D721Med (cell line): ENCODE data around the gene SNX15.

ENCODE experiments used
- DNase-seq: peaks from one replicate; pipeline ENCODE4 v3.0.0; 2011; ENCODE audit warnings: low spot score; ENCODE audit not compliant: insufficient read length
- FAIRE-seq: peaks from 2 replicates; lab custom pipeline; 2011; peaks lifted over from hg19 to GRCh38; lab: Jason Lieb, UNC
- TF ChIP-seq, protein P1 (sequence below): IDR thresholded peaks from 2 replicates; pipeline ENCODE4 v1.5.1; 2012; ENCODE audit warnings: mild to moderate bottlenecking, control low read depth; ENCODE audit not compliant: insufficient read depth; ENCODE audit errors: missing control alignments

SNX15 gene

DNA sequence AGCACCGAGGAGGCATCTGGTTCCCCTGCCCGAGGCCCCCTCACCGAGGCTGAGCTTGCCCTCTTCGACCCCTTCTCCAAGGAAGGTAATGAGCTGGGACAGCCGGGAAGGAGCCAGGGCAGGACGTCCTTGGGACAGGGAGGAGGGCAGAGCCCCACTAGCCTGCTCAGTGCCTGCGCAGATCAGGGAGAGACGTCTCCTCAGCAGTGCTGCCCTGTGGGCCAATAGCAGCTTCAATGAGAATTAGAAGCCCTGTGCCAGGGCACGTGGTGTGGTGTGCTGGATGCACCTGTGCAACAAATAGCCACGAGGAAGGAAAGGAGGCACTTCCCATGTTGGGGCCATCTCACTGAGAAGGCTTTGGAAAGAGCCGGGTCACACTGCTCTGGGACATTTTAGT lies 8.3 kb downstream of the SNX15 start:
- TF ChIP-seq, protein P1, sequence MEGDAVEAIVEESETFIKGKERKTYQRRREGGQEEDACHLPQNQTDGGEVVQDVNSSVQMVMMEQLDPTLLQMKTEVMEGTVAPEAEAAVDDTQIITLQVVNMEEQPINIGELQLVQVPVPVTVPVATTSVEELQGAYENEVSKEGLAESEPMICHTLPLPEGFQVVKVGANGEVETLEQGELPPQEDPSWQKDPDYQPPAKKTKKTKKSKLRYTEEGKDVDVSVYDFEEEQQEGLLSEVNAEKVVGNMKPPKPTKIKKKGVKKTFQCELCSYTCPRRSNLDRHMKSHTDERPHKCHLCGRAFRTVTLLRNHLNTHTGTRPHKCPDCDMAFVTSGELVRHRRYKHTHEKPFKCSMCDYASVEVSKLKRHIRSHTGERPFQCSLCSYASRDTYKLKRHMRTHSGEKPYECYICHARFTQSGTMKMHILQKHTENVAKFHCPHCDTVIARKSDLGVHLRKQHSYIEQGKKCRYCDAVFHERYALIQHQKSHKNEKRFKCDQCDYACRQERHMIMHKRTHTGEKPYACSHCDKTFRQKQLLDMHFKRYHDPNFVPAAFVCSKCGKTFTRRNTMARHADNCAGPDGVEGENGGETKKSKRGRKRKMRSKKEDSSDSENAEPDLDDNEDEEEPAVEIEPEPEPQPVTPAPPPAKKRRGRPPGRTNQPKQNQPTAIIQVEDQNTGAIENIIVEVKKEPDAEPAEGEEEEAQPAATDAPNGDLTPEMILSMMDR: no peak
- FAIRE-seq (no peak), DNase-seq (no peak)

DNA sequence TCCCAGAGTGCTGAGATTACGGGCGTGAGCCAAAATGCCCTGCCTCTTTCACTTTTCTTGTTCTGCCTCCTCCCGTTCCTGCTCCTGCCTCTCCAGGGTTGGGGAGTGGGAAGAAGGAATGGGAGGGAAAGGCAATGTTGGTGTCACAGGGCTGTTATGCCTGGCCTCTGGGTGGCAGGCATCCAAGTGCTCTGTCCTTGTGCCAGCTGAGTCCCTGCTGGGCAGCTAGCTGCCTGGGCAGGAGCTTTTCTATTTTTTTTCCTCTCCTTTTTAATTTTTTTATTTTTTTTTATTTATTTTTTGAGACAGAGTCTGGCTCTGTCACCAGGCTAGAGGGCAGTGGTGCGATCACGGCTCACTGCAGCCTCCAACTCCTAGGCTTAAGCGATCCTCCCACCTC lies 9.7 kb downstream of the SNX15 start:
- no peak for DNase-seq
- FAIRE-seq: no peak
- TF ChIP-seq, protein P1: no peak

DNA sequence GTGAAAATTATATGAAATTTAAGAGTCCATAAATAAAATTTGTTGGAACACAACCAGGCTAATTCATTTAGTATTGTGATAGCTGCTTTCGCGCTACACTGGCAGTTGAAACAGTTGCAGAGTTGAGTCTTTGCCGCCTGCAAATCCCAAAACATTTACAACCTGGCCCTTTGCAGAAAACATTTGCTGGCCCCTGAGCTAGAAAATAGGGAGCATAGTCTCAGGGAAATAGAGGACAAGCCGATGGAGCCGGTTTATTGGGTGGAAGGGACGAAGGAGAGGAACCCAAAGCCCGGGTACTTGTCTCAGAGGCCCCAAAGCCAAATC lies 13.2 kb downstream of the SNX15 start:
- FAIRE-seq (no peak), DNase-seq (no peak)
- TF ChIP-seq, protein P1: no peak

DNA sequence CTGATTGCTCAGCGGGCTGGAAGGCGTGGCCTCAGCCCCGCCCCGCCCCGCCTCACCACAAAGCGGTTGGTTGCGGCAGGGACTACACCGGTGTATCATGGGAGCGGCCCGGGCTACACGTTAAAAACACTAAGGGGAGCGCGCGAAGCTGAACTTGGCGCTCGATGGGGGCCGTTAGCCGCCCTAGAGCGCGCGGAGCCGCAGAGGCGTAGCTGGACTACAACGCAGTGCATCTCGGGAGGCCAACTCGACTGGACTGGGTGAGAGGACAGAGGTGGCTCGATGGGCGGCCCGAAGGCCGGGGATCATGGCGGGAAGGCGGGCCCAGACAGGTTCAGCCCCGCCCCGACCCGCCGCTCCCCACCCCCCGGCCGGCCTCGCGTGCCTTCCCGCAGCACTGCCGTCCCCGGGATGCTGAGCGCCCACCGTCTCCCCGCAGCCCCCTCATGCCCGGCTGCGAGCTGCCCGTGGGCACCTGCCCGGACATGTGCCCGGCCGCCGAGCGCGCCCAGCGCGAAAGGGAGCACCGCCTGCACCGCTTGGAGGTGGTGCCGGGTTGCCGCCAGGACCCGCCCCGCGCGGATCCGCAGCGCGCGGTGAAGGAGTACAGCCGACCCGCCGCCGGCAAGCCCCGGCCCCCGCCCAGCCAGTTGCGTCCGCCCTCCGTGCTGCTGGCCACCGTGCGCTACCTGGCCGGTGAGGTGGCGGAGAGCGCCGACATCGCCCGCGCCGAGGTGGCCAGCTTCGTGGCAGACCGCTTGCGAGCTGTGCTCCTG lies 13.8 kb downstream of the SNX15 start, which contains the start of gene SAC3D1:
SAC3D1 (plus strand) TSS at position 364 of the 776 bp plus-strand sequence; CDS start at position 447, 83 bp downstream.
- TF ChIP-seq, protein P1: no peak
- FAIRE-seq: no peak

DNA sequence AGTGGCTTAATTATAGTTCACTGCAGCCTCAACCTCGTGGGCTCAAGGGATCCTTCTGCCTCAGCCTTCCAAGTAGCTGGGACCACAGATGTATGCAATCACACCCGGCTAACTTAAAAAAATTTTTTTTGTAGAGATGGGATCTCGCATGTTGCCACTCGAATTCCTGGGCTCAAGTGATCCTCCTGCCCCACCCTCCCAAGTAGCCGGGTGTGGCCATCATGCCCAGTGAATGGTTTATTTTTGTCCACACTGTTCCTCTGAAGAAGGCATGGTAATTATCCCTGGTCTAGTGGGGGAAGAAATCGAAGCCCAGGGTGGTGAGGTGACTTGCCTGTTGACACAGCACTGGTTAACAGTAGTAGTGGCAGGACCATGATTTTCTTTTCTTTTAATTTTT lies 15.7 kb downstream of the SNX15 start:
- FAIRE-seq: no peak

More for the DNA sequence above, 13.8 kb downstream of the SNX15 start, which contains the start of gene SAC3D1:
- DNase-seq: peak; percentile 90

DNA sequence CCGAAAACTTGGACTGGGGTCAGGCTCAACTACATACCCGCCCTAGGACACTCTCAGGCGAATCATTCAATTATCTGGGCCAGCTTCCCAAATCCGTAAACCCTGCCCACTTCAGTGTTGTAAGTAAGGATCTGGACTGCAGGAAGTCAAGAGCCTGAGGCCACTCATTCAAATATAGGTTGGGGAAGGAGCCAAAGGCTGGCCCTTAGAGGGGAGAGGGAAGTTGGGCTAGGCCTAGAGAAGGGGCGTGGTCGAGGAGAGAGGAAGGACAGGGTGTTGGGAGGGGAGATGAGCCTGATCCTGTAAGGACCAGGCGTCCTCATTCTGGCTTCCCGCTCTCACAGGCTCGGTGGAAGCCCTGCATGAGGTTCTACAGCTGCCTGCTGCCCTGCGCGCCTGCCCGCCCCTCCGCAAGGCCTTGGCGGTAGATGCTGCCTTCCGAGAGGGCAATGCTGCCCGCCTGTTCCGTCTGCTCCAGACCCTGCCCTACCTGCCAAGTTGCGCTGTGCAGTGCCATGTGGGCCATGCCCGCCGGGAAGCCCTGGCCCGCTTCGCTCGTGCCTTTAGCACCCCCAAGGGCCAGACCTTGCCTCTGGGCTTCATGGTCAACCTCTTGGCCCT lies 16.8 kb downstream of the SNX15 start:
- FAIRE-seq: no peak

More for the DNA sequence above, 15.7 kb downstream of the SNX15 start:
- TF ChIP-seq, protein P1: no peak
- no peak for DNase-seq

More for the DNA sequence above, 16.8 kb downstream of the SNX15 start:
- DNase-seq: no peak
- TF ChIP-seq, protein P1: no peak
